Lower leg skin (tissue), 4 donors: ENCODE measurements around the gene EVI5. TPM values are rescaled to one million over a fixed set of nuclear protein-coding genes. Genes with fewer than 3 reads are reported as not detected.
"Not testable (repeated sequence)": the region's sequence is repeated elsewhere in the genome, so short reads cannot be mapped to it uniquely, and the experiment has no call there.

ENCODE experiments used
- DNase-seq, 2 donors: peaks; one replicate each; pipeline ENCODE4 v3.0.0-alpha.2; 2019; ENCODE audit warnings: low spot score in 2 of 2
- H3K4me3 ChIP-seq: fragments of 200-600 bp; sonication (generic); 2 replicates; pipeline ENCODE4 v1.5.1; 2017; ENCODE audit warnings: mild to moderate bottlenecking, low read depth; ENCODE audit not compliant: poor library complexity, severe bottlenecking
- POLR2A ChIP-seq, 2 donors: fragments of 450-650 bp; IDR thresholded peaks; one replicate each; pipeline ENCODE4 v1.6.1; 2016 to 2017; ENCODE audit warnings: antibody characterized with exemption in 2 of 2, mild to moderate bottlenecking in 1 of 2, moderate library complexity in 1 of 2
- WGBS, 2 donors: methylation state at CpG; one replicate each; pipeline ENCODE4 v1.1.5; 2018; 5-methylcytosine and 5-hydroxymethylcytosine counted together
- intact Hi-C: fragments of 100-400 bp; cut with DNase I; formaldehyde crosslinking; loops from one replicate; pipeline ENCODE4 v1.15.0; 2023; ENCODE audit warnings: low total_unique reads
- total RNA-seq, 4 donors: library from RNA; depleted of rRNA; stranded (reverse); fragments of >200 nt; gene quantifications; one replicate each; pipeline ENCODE4 v1.1.0, GENCODE V29; 2016
- TF ChIP-seq, protein P1 (sequence below), 3 donors: fragments of 450-650 bp; IDR thresholded peaks; one replicate each; pipeline ENCODE4 v1.5.1; 2016; ENCODE audit warnings: antibody characterized with exemption in 3 of 3, mild to moderate bottlenecking in 3 of 3, moderate library complexity in 2 of 3

EVI5 gene
- total RNA-seq, 4 donors from 2014 or later, result 14.2 to 26.3 (median 21.4) TPM

DNA sequence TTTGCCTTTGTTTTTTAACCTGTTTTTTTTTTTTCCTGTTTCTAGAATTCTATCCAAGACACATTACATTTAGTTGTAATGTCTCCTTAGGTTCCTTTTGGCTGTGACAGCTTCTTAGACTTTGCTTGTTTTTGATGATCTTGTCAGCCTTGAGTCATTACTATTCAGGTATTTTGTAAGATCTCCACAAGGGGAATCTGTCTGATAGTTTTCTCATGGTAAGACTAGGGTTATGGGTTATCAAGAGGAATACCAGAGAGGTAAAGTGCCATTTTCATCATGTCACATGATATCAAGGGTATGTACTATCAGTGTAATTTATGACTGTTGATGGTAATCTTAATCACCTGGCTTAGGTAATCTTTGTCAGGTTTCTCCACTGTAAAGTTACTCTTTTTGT lies 199.1 kb downstream of the EVI5 start:
- intact Hi-C loops, result no loop called here
- TF ChIP-seq, protein P1, sequence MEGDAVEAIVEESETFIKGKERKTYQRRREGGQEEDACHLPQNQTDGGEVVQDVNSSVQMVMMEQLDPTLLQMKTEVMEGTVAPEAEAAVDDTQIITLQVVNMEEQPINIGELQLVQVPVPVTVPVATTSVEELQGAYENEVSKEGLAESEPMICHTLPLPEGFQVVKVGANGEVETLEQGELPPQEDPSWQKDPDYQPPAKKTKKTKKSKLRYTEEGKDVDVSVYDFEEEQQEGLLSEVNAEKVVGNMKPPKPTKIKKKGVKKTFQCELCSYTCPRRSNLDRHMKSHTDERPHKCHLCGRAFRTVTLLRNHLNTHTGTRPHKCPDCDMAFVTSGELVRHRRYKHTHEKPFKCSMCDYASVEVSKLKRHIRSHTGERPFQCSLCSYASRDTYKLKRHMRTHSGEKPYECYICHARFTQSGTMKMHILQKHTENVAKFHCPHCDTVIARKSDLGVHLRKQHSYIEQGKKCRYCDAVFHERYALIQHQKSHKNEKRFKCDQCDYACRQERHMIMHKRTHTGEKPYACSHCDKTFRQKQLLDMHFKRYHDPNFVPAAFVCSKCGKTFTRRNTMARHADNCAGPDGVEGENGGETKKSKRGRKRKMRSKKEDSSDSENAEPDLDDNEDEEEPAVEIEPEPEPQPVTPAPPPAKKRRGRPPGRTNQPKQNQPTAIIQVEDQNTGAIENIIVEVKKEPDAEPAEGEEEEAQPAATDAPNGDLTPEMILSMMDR (IDR thresholded peaks at IDR 0.05), result no peak
- TF ChIP-seq POLR2A (IDR thresholded peaks at IDR 0.05), result no peak
- no peak for DNase-seq
- no peak overlapping the region for H3K4me3 ChIP-seq

DNA sequence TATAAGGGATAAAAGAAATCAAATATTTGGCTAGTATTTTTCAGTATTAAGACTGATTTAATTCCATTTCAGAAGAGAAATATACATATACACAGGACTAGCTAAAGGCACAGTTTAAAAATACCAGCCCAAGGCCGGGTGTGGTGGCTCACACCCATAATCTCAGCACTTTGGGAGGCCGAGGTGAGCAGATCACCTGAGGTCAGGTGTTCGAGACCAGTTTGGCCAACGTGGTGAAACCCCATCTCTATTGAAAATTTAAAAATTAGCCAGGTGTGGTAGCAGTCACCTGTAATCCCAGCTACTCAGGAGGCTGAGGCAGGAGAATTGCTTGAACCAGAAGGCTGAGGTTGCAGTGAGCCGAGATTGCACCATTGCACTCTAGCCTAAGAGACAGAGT lies 200.1 kb downstream of the EVI5 start:
- intact Hi-C loops, H3K4me3 ChIP-seq, DNase-seq: not testable (repeated sequence)
- WGBS, 2 donors, result 89% methylated on average over 5 of the region's 5 CpGs

DNA sequence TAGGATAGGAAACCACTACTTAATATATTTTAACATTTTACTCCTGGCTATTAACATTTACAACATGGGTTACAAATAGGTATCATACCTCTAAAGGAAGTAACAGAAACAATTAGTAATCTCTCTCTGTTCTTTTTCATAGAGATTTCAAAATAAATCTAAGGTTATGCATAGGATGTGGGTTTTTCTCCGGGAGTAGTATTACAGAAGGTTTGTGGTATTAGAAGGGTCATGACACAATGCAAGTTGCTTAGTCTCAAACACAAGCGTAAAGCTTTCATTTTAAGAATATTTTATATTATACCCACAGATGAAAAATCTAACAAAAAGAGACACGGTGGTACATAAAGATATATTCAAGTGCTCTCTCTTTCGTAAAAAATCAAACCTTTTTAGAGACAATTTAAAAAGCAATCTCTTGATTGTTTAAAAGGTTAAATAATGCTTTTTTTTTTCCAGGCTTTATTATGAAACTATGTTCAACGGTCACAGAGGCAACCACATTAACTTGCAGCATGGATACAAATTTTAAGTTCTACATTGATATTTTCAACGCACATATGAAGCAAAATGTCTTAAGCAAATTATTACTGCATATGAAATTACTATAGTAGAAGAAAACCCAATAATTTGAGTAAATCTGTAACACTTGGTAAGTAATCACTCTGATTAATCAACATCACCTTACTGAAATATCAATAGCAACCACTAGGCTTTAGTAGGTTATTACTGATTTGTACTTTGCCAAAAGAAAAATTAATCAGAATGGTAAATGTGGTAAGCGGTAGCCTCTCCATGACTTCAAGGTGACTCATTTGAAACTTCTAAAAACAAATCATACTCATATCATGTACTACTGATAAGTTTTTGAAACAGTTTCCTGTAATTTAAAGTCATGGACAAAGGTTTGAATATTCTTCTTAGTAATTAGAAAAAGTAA lies 200.8 kb downstream of the EVI5 start:
- intact Hi-C loops, result no loop called here
- TF ChIP-seq POLR2A (IDR thresholded peaks at IDR 0.05), result no peak
- TF ChIP-seq, protein P1 (IDR thresholded peaks at IDR 0.05), result no peak
- H3K4me3 ChIP-seq, result no peak overlapping the region
- 80 to 86% methylated on average over 7 of the region's 7 CpGs for WGBS, 2 donors
- no peak for DNase-seq

DNA sequence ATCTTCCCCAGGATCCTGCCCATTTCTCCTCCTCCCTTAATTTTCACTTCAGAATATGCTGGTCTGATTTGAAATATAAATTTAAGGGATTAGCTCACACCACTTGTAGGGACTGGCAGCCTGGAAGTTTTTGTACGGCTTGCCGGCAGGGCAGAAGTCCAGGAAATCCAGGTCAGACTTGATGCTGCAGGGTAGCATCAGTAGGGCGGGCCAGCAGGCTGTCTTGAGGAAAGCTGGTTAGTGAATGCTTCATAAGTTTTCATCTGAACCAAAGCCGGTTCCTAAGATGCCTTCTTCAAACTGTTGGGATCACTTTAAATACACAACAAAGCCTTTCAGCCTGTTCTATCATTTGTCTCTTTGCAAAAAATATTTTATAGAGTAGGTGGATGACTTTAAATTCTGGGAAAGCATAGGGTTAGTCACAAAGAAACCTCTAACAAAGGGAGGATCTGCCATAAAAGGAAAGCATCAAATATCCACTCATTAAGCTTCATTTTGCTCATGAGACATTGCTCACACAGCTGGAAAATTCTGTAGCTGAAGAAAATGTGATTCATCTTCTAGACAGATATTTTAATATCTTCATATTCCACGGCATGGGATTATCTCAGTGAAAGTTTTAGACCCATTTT lies 207.5 kb downstream of the EVI5 start:
- WGBS, 2 donors, result 33 to 34% methylated on average over 5 of the region's 5 CpGs
- intact Hi-C loops, result no loop called here
- TF ChIP-seq POLR2A (IDR thresholded peaks at IDR 0.05), result no peak
- TF ChIP-seq, protein P1 (IDR thresholded peaks at IDR 0.05), result no peak
- DNase-seq, result peak in 1 of 2 donors; percentile 15
- H3K4me3 ChIP-seq, result no peak overlapping the region

DNA sequence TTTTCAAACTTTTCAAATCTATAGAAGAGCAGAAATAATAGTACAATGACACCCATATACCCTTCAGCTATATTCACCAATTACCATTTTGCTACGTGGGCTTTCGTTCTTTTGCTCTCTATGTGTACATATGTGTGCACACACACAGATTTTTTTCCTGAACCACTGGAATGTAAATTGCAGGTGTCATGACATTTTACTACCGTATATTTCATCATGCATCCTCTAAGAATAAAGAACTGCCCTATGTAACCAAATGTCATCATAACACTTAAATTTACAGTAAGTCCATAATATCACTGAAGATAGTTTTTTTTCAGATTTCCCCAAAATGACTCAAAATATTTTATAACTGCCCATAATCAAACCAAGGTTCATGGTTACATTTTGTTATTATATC lies 209.8 kb downstream of the EVI5 start:
- WGBS, 2 donors, result 93 to 94% methylated on average over 3 of the region's 3 CpGs
- H3K4me3 ChIP-seq, result no peak overlapping the region
- intact Hi-C loops, result no loop called here
- TF ChIP-seq, protein P1 (IDR thresholded peaks at IDR 0.05), result no peak
- TF ChIP-seq POLR2A (IDR thresholded peaks at IDR 0.05), result no peak
- no peak for DNase-seq

DNA sequence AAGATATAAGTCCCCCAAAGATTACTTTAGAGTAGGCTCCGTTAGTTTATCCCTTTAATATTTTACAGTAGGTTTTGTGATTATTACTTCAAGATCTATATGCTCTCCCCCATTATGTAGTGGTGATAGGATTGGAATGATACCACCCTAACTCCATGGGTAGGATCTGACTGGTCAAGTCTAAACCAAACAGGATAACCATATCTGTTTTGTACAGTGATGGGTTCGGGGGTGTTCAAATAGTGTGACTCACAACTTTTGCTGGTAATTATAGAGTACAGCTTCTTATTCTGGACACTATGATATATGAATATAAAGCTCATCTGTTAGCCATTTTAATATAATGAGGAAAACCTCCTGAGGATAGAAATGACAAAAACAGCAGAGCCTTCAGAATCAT lies 212.4 kb downstream of the EVI5 start:
- 50 to 81% methylated on average over 2 of the region's 2 CpGs for WGBS, 2 donors
- no peak overlapping the region for H3K4me3 ChIP-seq
- DNase-seq, result no peak
- intact Hi-C loops, result no loop called here
- TF ChIP-seq, protein P1 (IDR thresholded peaks at IDR 0.05), result no peak
- TF ChIP-seq POLR2A (IDR thresholded peaks at IDR 0.05), result no peak
